ENCODE data around the gene GABRB3.

GABRB3 gene

DNA sequence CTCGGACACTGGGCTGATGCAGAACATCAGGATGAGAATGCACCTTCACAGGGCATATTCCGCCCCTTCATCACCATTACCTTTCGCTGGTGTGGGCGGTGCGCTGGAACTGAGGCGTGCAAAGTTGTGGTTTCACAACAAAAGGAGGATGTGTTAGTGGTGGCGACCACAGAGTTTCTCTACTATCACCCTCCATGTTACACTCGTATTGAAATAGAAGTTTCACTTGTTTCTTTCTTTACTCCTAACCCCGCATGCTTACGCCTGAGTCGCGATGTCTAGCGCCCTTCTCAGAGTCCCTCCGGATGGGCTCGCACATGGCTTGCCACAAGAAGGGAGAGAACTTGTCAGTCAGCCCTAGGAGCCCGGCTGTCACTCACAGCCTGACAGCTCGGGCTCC, 148.7 kb downstream of the GABRB3 start:
- no peak for DNase-seq

DNA sequence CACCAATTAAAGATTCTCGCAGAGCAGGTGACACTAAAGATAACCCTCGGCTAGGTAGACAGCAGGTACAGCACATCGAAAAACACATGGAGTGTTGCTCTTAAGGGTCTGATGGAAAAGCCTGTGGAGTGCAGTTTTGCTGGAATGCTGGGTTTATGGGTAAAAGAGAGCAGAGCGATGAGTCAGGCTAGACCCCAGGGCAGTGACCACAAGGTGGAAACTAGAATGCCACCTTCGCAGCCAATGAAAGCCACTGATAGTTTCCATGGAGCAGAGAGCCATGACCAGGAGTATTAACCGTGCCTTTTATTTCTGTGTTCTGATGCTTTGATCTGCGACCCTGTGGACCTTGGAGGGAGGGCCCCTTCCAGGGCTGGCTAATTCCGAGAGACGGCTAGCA, 149.8 kb downstream of the GABRB3 start:
- no peak for DNase-seq

DNA sequence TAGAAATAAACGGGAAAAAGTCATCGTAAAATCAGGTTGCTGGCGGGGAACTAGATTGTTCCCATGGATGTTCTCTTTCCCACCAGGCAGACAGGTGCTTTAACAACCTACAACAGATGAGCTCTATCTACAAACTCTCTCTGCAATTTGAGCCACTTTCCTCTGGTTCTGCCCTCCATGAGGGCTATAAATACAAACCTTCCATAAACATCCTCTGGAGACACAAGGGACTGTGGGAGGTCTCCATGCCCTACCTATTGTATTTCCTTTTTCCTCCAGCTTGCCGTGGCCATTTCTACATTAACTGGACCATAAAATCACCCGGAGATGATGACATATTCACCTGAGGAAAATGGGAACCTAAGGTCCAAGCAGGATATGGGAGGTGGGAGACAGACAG, 151.1 kb downstream of the GABRB3 start:
- no peak for DNase-seq

DNA sequence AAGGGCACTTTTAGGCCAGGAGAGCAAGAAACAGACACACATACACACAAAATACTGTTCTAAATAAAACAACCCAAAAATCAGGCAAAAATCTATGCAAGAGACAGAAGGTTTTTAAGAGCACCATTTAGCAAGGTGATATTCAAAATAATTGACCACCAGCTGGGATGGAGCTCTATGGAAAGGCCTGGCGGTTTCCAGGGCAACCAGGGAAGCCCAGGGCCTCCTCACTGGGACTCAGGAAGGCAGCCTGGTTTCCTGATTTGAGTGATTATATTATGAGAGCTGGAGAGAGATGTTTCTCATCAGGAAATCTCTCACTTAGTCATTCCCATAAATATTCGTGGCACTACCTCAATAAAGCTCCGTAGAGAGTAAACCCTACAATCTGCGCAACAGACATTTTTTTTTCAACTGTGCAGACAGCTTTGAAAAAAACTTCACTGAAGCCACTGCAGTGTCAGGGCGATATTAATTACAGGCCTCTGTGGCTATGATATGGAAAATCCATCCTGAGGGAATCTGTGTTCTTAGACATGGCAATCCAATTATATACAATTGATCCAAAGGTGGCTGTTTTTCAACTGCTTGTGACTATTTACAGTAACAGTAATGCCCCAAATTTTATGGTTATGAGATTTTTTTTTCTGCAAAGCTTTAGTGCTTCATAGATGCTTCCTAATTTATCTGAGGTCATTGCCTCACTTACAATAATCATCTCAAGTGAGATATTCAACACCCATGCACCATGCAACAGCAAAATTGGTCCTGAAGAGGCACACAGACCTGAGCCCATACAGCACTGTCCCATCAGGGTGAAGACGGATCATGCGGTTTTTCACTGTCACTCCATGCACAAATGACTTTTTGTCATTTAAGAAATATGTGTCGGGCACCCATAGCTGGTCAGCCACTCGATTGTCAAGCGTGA, 152.1 kb downstream of the GABRB3 start:
- no peak for DNase-seq

DNA sequence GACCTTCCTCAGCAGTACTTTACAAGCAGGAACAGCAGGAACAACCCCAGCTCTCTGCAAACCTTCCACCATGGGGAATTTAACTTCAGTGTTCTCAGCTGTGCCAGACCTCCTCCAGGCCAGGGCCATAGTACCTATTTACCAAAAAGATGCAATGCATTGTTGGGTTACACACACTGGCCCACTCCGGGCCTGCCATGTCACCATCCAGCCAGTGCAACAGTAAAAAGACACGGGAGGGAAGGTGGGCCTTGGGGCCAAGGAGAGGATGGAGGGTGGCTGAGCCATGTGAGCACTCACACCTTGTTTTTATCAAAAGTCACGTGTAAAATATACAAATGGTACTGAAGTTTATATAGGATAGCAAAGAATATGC, 157.0 kb downstream of the GABRB3 start:
- no peak for DNase-seq

DNA sequence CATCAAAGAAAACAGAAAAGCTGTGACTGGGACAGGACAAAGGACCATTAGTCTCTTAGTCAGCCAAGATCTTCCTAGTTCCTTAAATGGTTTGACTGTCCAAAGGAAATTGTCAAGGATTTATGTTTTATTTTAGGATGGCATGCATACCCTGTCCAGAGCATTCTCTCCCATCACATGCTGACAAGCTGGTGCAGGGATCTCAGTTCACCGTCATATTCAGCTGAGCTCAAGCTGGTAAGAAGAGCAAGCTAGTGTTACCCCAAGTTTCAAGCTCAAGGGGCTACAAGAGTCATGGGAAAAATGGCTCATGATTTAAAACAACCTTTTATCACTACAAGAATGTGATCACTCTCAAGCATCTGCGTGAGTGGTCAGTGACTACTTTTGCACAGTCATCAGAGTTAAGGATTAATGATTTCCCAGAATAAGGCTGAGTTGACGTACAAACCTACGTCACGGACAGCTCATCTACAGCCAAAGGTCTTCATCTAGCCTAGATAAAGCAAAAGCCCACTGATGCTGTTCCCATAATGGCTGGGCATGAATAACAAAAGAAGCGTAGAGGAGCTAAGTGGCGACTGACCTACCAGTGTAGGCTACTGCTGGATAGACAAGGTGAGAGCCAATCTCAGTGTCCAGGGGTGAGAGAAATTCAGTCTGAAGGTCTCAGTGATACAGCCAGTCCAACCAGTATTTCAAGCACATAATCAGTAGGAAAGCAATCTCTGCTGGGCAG, 157.5 kb downstream of the GABRB3 start:
- no peak for DNase-seq

DNA sequence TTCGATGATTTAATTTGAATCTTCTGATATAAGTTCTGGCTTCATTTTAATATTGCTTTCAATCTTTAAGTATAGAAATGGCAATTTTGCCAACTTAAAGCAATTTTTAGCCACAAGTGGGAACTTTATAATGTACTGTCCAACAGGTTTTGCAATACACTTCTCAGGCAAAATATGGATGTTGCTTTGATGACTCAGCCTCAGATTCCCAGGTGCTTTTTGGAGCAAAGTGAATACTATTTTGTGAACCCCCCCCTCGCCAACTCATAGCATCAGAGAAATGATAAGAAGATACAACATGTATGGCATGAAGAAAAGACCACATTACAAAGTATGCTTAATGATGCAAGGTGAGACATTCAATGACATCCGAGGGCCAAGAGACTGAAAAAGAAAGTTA, 158.1 kb downstream of the GABRB3 start:
- DNase-seq, result no peak

DNA sequence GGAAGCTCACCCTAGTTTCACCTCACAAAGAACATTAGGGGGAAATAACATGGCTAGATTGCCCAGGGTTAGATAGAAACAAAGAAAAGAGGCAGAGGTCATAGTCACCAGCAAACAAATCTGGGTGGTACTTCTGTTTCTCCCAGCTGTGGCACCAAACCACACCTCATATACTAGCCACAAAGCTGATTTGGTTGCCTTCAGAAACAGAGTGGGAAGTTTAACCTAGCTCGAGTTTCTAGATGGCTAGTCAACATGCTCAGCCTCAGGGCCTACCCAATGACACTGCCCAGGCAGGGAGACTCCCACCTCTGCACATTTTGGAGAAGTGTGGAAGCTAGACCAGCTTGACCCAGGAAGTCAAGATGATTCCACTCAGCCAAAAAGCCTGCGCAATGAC, 174.2 kb downstream of the GABRB3 start:
- DNase-seq, result no peak

DNA sequence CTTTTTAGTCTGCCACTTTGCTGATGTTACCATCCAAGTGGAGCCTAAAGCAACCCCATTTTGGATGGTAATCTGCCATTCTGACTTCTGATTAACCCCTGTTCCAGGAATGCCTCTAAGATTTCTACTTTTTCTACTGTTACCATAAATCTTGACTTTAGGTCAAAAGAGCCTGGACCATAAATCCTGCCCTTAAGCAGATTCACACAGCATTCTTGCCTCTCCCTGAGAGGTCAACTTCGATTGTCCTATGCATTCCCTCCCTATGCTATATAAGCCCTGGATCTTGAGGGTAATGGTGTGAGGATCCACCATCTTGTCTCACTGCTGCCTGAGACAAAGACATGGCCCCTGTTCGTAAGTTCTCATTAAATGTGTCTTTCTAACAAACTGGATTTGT, 177.3 kb downstream of the GABRB3 start:
- DNase-seq, result no peak

DNA sequence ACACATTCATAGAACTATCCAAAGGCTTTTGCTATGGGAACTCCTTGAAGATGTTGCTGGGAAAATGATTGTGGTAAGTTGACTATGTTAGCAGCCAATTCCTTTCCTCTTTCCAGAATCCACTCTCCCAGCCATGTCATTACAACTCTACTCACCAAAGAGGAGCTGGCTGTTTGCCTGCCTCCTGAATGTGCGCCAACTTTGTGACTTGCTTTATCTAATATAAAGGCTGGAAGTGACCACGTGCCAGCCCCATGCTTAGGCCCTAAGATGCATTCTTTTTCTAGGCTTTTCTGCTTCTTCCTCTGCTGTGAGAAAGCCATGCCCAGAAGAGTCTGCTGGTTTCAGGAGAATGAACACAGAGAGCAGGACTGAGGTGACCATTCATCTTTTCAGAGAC, 182.2 kb downstream of the GABRB3 start:
- DNase-seq, result no peak

DNA sequence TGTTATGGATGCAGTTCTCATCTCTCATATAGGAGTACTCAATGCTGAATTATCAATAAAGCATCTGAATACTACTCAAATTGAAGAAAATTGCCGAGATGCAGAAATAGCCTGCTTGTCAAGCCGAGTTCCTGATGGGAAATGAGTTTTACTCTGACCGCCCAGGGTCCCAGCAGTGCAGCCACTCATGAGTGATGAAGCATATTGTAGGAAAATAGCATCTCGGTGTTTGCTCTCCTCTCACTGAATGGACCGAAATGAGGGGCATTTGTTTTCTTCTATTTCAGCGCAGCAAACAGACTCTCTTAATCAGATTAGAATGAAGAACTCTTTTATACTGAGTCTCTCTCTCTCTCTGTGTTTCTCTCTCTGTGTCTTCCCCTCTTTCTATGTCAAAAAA, 190.0 kb downstream of the GABRB3 start:
- no peak for DNase-seq

DNA sequence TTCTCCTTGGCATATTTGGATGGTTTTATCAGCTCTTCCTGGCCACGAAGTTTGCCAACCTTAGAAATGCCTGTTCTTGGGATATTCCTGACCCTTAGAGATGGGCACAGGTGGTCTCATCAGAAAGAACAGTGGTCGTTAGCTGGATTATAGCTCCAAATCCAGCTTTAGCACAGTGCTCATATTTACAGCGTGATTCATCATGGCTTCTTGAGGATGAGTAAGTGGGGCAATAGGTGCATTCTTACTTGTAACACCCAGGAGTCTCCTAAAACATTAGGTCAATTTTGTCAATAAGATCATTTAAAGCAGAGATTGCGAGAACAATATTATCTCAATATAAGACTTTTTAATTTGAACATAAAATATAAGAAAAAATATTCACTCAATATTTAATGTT, 191.9 kb downstream of the GABRB3 start:
- no peak for DNase-seq

DNA sequence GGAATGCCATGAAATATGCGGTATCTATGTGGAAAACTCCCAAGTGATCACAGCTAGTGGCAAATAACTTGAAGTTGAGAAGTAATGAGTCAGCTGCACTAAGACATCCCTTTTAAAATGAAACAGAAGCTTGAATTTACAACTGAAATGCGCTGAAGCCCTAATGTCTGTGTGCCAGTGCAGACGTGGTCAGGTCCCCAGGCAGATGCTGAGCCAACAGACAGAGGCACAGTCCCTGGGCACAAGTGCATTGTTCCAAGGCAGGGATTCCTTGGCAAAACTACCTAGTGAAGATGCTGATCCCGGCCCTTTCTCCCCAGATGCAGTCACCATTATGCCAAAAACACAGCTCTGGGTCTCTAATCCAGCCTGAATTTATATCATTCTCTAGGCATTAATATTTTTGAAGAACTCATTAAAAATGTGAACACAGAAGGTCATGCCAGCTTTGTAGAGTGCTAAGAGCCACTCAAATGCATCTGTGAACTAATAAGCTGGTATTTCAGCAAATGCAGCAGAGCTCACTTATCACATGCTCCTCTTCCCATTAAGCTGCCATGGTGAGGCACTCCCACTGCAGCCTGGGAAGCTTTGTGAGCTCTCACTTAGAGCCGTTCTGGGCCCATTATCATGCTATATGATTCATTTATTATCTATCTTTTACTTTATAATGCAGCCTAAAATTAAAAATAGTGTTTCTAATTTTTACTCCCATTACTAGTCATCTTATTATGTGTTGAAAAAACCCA, 200.1 kb downstream of the GABRB3 start:
- DNase-seq, result no peak

DNA sequence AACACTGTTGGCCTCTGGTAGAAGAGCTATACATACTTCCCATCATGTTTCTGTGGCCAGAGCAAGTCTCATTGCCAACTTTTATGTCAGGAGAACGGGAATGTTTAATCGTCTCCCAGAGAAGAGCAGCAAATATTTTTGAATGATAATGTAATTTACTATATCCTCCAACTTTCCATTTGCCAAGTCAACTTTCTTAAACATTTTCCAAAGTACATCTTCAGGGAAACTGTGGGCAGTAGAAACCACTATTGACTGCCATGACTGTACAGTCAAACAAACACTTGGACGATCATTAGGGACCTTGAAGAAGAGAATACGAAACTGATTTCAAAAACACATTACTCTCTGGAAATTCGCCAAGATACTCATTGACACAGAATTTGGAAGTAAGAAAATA, 201.5 kb downstream of the GABRB3 start:
- DNase-seq, result no peak

DNA sequence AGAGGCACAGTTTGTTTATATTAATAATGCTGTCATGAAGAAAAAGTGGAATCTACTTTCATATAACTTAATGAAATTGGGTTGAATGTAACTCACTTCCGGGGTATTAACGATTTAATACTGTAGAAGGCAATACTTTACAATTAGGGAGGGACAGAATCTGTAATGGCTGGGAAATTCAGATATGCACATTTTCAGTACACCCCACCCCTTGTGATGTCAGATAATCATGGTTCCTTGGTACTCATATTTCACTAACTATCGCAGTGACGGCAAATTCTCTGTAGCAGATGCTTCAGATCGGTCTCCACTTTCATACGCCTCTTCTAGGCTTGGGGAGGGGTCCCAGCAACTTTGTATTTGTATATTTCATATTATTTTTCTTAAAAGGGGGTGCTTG, 207.3 kb downstream of the GABRB3 start:
- DNase-seq, result no peak

DNA sequence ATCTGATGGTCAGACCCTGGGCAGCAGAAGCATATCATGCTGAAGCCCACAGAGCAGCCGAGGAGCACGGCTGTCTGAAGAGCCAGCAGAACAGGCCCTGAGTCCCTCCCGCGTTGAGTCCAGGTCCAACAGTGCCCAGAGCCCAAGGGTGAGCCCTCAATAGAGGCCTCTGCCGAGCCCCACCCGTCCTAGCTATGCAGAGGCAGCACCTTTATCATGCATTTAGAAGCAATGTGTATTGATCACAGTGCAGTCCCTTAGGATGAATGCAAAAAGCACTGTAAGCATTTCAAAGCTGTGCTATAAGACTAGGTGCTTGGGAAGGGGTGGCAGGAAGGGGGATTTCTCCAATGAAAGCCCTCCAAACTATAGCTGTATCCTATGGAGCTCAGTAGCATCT, 208.5 kb downstream of the GABRB3 start:
- no peak for DNase-seq

DNA sequence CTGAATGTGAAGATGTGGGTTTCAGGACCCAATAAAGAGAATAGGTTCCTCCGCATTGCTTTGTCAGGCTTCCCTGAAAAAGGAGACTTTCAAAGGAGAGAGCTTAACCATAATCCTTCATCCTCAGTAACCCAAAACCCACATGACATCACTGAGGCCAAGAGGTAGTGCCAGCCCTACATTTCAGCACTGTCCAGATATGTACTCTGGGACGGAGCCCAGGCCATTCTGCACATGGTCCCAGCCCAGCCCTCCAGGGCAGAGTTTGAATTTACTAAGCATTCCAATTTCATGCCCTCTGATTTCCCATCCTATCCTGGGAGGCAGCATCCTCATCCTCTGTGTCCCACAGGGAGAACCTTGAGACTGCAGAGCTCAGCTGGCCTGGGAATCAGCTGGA, 210.5 kb downstream of the GABRB3 start:
- DNase-seq, result no peak

DNA sequence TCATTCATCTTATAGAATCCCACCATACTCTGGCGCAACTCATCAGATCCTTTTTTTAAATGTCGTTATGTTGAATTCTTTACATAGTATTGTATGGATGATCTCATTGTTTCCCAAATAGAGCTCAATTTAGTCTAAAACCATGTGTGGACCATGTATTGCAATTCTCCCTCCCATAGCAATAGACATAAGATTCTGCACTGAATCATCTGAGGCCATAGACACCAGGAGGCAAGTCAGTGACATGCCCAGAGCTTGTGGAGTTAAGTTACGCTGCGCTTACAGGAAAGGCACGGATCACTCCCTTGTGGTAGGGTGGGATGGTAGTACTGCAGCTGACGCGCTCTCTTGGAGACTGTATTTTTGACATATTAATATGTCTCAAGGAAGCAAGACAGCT, 211.0 kb downstream of the GABRB3 start:
- no peak for DNase-seq

DNA sequence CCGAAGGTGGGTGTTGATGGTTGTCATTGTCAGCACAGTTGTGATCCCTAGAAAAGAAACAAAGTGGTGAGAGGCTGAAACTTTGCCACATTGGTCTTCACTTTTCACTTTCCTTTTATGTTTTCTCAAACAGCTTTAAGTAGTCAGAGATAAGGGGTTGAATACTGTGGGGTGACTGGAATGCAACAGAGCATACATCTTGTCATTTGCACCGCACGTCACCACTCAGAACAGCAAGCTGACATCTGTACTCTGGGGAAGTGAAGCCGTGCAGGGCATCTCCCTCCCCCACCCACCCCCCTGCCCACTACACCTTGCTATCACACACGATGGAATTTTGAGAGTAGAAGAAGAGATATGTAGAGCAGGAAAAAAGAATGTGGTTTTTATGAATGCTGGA, 211.7 kb downstream of the GABRB3 start:
- DNase-seq, result no peak

DNA sequence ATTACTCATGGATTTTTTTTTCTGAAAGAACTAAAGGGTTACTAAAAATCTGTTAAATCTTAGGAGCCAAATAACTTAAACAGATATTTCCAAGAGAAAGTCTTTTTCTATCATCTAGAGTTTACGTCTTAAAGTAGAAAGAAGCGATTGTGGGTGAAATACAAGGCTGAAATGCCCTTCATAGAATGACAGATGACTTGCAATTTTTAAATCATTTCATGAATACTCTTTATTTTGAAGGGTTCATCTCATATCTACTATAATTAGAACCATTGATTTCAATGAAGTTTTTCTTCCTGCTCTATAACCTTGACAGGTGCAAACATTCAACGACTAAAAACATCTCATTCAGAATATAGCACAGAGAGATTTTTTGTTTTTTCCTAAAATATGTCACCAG, 217.0 kb downstream of the GABRB3 start:
- DNase-seq, result no peak

DNA sequence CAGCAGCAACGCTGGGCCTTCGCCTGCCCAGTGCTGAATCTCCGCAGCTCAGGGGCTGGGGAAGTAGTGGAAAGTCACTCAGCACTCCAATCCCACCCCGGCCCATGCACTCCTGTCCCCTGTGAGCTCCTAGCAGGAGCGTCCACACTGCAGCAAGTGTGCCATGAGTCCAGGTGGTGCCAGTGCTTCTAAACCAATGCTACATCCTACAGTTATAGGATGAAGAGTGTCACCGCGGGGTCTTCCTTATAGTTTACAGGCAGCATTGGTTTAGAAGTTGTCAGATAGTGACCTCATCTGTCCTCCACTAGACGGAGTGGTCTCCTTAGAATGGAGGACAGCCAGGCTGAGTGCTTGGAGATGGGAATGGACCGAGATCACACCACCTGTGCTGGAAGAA, 221.4 kb downstream of the GABRB3 start:
- DNase-seq, result no peak

DNA sequence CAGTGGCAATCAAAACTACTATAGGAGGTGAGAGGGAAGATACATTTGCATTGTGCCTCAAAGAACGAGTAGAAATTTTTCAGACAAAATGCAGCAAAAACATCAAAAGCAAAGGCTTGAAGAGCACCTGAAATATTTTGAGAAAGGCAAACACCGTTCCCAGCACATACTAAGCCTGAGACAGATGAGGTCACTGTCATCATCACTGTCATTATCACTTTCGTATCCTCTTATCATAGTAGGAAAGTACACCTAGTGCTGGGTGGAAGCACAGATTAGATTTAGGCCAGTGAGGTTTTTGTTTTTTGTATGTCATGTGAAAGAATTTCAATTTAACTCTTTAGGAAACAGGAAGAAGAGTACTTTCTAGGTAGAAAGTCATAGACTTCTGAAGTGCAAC, 222.0 kb downstream of the GABRB3 start:
- DNase-seq, result no peak

DNA sequence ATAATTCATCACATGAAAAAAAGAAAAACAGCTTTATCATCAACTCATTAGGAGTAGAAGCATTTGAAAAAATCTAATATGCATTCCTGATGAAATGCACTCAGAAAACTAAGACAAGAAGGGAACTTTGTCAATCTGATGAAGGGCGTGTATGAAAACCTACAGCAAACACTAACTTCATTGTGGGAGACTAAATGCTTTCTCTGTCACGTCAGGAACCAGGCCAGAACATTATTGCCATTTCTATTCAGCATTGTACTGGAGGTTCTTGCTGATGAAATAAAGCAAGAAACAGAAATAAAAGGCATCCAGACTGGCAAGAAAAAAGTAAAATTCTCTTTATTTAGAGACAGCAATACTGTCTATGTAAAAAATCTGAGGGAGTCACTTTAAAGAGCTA, 235.2 kb downstream of the GABRB3 start:
- DNase-seq, result no peak

DNA sequence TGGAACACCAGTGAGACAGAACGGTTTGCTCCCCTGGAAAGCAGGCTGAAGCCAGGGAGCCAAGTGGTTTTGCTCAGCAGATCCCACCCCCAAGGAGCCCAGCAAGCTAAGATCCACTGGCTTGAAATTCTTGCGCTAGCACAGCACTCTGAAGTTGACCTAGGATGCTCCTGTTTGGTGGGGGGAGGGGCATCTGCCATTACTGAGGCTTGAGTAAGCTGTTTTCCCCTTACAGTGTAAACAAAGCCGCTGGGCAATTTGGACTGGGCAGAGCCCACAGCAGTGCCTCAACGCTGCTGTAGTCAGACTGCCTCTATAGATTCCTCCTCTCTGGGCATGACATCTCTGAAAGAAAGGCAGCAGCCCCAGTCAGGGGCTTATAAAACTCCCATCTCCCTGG, 241.4 kb downstream of the GABRB3 start:
- DNase-seq, result no peak

Data from retina (tissue), 1 donor.